Stimulated activated CD8-positive, alpha-beta memory T cell treated with anti-CD3 and anti-CD28 coated beads, Interleukin-12 subunit alpha, Interleukin-12 subunit beta, amount 100 ng/mL, for 24 hours (primary cell): ENCODE results near the gene EID2.

Source experiments
- DNase-seq: peaks from one replicate; pipeline ENCODE4 v3.0.0-alpha.2; 2020; ENCODE audit errors: extremely low read depth

EID2 gene

DNA sequence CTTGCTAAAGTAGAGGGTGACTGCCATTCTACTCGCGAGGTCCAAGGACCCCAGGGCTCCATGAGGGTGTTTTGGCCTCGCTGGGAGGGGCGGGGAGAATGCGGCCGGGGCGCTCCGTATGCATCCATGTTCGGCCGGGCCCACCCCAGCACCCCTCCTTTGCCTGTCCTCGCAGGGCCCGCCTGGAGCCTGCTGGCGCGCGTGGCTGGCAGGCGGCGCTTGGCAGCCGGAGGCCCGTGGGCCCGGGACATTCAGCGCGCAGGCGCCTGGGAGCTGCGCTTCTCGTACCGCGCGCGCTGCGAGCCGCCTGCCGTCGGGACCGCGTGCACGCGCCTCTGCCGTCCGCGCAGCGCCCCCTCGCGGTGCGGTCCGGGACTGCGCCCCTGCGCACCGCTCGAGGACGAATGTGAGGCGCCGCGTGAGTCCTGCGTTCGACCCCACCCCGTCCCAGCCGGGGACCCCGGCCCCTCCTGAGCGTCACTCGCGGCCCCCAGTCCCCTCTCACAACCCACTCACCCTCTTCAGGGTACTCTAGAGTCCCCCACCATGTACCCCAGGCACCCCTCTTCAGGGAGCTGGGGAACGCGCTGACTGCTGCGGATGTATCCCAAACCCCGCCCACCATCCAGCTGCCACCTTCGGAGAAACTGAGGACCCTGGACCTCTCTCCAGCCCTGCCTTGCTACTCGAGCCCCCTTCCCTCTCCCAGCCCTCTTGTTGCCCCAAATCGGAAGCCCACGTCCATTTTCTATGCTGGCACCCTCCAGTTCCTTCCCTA is 37.1 kb downstream of the EID2 start:
- peak; percentile 38 for DNase-seq

DNA sequence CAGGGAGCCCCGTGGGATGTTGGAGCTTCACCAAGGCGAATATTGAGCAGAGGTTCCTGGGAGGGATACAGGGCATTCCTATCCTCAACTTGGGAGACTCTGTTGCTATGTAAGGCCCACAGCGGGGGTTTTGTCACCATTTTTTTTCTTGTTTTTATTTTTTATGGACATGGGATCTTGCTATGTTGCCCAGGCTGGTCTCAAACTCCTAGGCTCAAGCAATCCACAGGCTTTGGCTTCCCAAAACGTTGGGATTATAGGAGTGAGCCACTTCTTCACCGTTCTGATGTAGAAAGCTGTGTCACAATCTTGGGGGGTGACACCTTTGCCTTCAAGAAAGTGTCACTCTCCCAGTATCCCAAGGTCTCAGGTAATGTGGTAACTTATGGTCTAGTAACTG is 38.6 kb downstream of the EID2 start:
- no peak for DNase-seq

DNA sequence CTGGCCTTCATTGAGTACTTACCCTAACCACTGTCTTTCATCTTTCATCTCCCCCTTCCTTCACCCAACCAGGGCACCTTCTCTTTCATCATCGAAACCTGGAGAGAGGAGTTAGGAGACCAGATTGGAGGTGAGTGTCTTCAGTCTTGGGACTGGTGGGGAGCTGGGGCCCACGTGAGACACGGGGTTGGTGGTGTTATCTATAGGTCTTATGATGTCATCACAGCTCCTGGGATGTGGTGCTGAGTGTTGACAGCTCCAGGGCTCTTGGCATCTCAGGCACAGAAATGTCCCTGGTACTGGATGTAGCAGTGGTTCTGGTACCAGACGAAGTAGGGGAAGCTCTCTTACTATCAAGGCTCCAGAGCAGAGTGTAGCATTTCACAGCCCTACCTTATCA is 39.4 kb downstream of the EID2 start:
- DNase-seq: no peak

DNA sequence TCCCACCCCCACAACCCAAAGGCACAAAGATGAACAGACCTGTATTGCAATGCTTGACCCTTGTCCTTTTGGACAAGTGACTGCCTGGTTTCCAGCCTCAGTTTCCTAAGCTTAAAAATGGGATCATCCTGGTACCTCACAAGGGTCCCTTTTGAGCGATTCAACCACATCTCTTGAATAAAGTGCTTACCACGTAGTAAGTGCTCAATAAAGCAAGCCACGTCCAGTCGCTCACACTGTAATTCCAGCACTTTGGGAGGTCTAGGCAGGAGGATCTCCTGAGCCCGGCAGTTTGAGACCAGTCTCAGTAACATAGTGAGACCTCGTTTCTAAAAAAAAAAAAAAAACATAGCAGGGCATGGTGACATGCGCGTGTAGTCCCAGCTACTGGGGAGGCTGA is 40.0 kb downstream of the EID2 start:
- no peak for DNase-seq

DNA sequence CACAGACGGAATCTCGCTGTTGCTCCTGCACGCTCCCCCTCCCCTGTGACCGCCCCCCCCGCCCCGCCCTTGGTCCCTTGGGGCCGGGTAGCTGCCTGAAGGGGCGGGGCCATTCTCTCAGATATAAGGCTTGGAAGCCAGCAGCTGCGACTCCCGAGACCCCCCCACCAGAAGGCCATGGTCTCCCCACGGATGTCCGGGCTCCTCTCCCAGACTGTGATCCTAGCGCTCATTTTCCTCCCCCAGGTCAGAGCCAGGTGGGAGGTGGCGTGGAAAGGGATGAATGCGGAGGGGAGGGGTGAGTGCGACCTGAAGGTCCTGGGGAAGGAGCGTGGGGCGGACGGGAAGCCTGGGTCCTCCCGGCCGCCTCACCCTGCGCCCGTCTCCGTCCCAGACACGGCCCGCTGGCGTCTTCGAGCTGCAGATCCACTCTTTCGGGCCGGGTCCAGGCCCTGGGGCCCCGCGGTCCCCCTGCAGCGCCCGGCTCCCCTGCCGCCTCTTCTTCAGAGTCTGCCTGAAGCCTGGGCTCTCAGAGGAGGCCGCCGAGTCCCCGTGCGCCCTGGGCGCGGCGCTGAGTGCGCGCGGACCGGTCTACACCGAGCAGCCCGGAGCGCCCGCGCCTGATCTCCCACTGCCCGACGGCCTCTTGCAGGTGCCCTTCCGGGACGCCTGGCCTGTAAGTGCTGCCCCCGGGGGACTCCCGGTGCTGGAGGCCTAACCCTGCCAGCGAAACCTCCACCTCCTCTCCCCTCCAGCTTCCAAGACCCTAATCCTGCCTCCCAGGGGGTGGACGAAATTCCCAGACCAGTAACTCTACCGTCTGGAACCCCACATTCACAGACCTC is 40.9 kb downstream of the EID2 start, which contains the start of gene DLL3:
DLL3 (plus strand) TSS at position 150 of the 845 bp plus-strand sequence; CDS start at position 178, 28 bp downstream.
- DNase-seq: no peak

DNA sequence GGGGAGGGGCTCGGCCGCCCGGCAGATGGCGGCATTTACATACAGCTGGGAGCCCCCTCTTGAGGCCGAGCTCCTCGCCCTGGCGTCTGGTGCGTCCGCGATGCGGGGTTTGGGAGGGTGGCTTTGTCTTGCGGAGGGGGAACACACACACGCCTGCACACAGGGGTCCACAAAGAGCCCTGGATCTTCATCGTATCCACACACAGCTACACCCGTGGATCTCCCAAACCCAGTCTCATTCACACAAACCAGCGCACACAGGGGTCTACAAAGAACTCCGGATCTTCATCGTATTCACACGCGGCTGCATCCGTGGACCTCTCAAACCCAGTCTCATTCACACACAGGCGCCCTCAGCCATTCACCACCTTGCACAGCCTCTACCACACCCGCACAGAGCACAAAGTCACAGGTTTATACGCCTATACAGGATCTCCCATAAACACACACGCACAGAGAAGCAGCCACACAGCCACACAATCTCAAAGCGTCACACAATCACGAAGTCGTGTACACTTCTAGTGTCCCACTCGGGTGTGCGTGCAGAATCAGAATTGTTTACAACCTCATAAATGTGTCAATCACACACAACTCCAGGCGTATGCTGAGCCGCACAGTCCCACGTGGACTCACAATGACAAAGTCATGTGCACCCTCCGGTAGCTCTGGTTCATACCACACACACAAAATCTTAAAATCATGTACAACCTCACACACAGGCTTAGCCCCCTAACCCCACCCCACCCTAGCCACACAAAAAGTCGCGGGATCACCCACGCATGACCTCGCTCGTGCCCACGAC is 41.8 kb downstream of the EID2 start:
- no peak for DNase-seq

DNA sequence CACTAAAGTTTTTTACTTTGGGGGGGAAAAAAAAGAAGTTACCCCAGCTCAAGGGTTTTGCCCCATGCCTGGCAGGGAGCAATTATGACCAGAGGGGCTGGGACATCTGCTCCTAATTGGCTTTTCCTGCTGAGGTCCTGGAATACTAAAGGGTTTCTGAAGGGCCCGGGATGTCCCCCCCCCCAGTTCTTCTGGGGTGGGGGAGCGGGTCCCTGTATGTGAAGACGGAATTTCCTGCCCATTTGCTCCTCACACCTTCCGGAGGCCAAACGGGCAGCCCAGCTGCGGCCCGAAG is 42.3 kb downstream of the EID2 start:
- no peak for DNase-seq

DNA sequence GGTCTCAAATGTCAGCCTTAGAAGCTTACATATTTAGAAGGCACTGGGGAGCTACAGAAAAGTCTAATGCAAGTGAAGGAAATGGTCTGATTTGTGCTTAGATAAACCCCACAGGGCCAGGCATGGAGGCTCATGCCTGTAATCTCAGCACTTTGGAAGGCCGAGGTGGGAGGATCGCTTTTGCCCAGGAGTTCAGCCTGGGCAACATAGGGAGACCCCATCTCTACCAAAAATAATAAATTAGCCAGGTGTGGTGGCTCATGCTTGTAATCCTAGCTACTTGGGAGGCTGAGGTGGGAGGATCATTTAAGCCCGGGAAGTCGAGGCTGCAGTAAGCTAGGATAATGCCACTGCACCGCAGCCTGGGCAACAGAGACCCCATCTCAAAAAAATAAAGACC is 43.9 kb downstream of the EID2 start:
- no peak for DNase-seq

DNA sequence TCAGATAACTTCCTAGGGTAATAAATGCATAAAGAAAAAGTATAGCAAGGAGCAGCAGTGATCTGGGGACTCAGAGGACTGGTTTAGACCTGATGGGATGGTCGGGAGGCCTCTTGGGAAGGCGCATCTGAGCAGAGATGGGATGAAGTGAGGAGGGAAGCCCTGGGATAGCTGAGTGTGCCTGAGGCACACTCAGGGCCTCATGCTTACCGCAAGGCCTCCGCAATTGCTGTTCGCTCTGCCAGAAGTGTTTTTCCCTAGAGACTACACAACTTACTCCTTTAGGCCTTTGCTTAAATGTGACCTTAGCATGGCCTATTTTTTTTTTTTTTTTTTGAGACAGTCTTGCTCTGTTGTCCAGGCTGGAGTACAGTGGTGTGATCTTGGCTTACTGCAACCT is 45.3 kb downstream of the EID2 start:
- DNase-seq: no peak

DNA sequence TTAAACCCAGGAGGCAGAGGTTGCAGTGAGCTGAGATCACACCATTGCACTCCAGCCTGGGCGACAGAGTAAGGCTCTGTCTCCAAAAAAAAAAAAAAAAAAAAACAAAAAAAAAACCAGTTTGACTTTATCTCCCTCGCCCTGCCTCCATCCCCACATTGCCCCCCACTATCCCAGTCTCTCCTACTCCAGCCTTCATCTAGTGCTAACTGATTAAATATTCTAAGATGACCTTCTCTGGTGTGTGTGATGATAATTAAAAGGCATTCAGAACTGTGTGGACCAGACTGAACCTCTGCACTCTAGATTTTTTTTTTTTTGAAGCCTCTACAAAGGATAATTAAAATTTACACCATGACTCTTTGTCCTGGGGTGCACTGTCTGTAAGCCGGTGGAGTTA is 47.2 kb downstream of the EID2 start:
- no peak for DNase-seq

DNA sequence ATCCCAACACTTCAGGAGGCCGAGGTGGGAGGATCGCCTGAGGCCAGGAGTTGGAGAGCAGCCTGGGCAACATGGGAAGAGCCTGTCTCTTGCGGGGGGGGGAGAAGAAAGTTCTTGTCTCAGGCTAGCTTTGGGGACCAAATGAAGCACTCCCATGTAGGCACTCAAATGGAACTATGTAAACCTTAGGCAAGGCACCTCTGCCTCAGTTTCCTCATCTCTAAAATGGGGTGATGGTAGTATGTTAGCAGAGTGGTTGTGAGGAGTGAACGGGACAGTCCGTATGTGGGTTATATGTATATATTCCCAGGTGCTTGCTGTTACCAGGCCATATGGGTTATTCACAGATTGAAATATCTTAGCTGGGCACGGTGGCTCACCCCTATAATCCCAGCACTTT is 47.7 kb downstream of the EID2 start:
- DNase-seq: no peak

DNA sequence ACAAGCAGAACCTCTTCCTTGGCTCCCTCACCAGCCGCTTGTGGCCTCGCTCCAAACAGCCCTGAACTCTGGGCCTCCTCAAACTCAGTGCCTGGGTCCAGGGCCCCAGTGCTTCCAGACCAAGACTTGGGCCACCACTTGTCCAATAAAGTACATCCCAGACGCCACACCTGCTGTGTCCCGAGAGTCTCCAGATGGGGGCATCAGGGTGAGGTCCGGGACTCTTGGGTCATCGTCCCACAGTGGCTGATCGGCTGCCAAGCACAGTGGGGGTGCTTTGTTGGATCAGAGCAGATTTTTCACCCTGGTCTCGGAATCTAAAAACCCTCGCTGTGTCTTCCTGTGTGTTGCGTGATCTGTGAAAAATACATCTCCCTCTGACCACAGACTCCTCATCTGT is 50.2 kb downstream of the EID2 start:
- DNase-seq: no peak
